SK-MEL-5 (cell line): ENCODE results near the gene ASIC2. TPM values are rescaled to one million over a fixed set of nuclear protein-coding genes. Genes with fewer than 3 reads are reported as not detected.
A peak's percentile ranks its signal among the peaks of the same experiment; 100 is the strongest.
"Not testable (repeated sequence)": the region's sequence is repeated elsewhere in the genome, so short reads cannot be mapped to it uniquely, and the experiment has no call there.

ENCODE experiments used
- DNase-seq: peaks from one replicate; pipeline ENCODE4 v3.0.0-alpha.2; 2016; ENCODE audit warnings: low read depth, low spot score
- in situ Hi-C: cut with HindIII; loops from 2 replicates; pipeline ENCODE4 v1.10.0; 2016; ENCODE audit warnings: low sequenced_read_pairs, high pct_unique_total_duplicates, low pct_unique_long_range_greater_than_20kb
- total RNA-seq: library from RNA; depleted of rRNA; stranded (reverse); fragments of >200 nt; shearing (Covaris generic); gene quantifications from 2 replicates; pipeline ENCODE4 v1.2.3, GENCODE V29; 2014

ASIC2 gene
- total RNA-seq, 1 experiment from 2014 or later = not detected

- in situ Hi-C loops = no loop called here
These were observed 317.0 kb downstream of the ASIC2 start for GRCh38 chr17:32976131-32976530.

GRCh38 chr17:32971171-32971570 is 321.9 kb downstream of the ASIC2 start:
- DNase-seq = peak; percentile 28
- in situ Hi-C loops = no loop called here

More at GRCh38 chr17:32976131-32976530, 317.0 kb downstream of the ASIC2 start:
- DNase-seq = no peak

- in situ Hi-C loops = no loop called here
- no peak for DNase-seq
These were observed 322.8 kb downstream of the ASIC2 start for GRCh38 chr17:32970281-32970680.

- DNase-seq, in situ Hi-C loops: not testable (repeated sequence)
These were observed 323.9 kb downstream of the ASIC2 start for GRCh38 chr17:32969231-32969630.

GRCh38 chr17:32964541-32964940 is 328.6 kb downstream of the ASIC2 start:
- DNase-seq = no peak

More at GRCh38 chr17:32964541-32964940, 328.6 kb downstream of the ASIC2 start:
- in situ Hi-C loops = no loop called here
